HepG2 (cell line): Measurements from ENCODE around the gene HRH3.

ENCODE experiments used
- CTCF ChIP-seq: sonication (generic); formaldehyde crosslinking; IDR thresholded peaks from 2 replicates; pipeline ENCODE4 v1.5.0; 2020; ENCODE audit warnings: mild to moderate bottlenecking, missing genetic modification reagents, moderate library complexity
- EP300 ChIP-seq, 3 experiments: sonication (generic) in 1 of 3; formaldehyde crosslinking in 1 of 3; IDR thresholded peaks; 2 replicates each; pipeline versions ENCODE4 v1.5.1 to v1.6.1; 2011 to 2020; ENCODE audit warnings: low read depth in 2 of 3, low read length in 2 of 3, borderline replicate concordance in 1 of 3, improper control_type of control experiment in 1 of 3, mild to moderate bottlenecking in 1 of 3, missing genetic modification reagents in 1 of 3, moderate library complexity in 1 of 3
- FOXK1 ChIP-seq: sonication (generic); formaldehyde crosslinking; IDR thresholded peaks from 2 replicates; pipeline ENCODE4 v1.4.0; 2020; ENCODE audit warnings: low read depth, missing genetic modification reagents, borderline replicate concordance
- ZFP37 ChIP-seq: sonication (generic); formaldehyde crosslinking; IDR thresholded peaks from 2 replicates; pipeline ENCODE4 v1.4.0; 2020; ENCODE audit warnings: missing genetic modification reagents, borderline replicate concordance

DNA sequence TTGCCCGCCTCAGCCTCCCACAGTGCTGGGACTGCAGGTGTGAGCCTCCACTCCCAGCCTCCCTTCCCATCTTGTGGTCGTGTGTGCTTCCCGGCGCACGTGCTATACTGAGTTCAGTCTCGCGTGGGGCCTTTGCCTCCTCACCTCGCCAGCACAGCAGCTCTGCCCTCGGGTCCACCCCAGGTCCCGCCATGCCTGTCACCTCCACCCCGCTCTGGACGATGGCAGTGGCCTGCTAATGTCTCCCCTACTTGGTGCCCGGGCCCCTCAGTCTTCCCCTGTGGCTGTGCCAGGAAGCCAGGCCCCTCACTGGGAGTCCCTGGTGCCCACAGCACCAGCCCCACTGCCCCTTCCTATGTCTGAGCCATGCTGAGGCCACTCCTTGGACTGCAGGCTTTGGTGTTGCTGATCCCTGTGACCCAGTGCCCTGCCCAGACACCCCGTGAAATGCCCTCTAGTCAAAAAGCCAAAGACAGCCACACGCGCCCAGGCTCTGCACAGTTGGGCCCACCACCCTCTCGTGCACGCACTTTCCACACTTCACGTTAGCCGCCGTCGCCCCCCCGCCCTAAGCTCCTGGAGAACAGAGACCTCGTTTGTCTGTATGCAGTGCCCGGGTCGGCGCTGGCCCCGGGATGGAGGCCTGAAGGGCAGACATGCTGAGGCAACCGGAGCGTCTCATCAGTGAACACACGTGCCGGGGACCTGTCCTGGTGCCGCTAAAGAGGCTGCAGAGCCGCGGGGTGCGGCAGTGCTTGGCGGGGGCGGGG, 14.3 kb downstream of the HRH3 start:
- no peak for TF ChIP-seq ZFP37 (CRISPR knock-in tag)
- TF ChIP-seq CTCF: no peak
- TF ChIP-seq EP300 (IDR thresholded peaks at IDR 0.05; ENCODE audit: low read depth in 2 of 2, low read length in 2 of 2): no peak
- no peak for TF ChIP-seq EP300 (CRISPR knock-in tag; IDR thresholded peaks at IDR 0.05; ENCODE audit: borderline replicate concordance)
- TF ChIP-seq FOXK1 (CRISPR knock-in tag): no peak
